HG03439 (cell line): ENCODE results near the gene NSD1.

Experiments
- ATAC-seq: cut with Tn5 transposase; IDR thresholded peaks from one replicate; pipeline ENCODE4 v1.9.1; 2021; ENCODE audit warnings: mild to moderate bottlenecking, moderate library complexity; ENCODE audit not compliant: unreplicated experiment

Gene NSD1

DNA sequence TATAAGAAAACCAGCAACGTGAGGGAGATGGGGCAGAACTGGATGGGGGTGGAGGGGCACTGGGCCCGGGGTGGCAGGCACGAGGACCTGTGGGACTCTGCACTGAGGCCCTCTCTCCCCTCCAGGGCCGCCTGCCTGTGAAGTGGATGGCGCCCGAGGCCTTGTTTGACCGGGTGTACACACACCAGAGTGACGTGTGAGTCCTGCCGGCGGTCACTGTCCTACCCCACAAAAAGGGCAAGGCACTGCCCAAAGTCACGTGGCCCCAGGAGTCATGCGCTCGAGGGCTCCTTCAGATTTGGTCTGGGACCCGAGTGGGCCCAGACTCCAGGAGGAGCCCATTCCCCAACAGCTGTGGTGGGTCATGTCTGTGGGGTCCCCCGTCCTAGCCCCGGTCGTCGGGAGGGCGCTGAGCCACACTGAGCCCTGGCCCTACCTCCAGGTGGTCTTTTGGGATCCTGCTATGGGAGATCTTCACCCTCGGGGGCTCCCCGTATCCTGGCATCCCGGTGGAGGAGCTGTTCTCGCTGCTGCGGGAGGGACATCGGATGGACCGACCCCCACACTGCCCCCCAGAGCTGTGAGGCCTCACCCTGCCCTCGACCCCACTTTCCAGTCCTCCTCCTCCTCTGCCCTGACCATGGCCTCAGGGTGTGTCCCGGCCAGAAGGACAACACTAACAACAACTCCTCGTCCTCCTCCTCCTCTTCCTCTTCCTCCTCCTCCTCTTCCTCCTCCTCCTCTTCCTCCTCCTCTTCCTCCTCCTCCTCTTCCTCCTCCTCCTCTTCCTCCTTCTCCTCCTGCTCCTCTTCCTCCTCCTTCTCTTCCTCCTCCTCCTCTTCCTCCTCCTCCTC is 37.2 kb upstream of the NSD1 start:
- no peak for ATAC-seq

DNA sequence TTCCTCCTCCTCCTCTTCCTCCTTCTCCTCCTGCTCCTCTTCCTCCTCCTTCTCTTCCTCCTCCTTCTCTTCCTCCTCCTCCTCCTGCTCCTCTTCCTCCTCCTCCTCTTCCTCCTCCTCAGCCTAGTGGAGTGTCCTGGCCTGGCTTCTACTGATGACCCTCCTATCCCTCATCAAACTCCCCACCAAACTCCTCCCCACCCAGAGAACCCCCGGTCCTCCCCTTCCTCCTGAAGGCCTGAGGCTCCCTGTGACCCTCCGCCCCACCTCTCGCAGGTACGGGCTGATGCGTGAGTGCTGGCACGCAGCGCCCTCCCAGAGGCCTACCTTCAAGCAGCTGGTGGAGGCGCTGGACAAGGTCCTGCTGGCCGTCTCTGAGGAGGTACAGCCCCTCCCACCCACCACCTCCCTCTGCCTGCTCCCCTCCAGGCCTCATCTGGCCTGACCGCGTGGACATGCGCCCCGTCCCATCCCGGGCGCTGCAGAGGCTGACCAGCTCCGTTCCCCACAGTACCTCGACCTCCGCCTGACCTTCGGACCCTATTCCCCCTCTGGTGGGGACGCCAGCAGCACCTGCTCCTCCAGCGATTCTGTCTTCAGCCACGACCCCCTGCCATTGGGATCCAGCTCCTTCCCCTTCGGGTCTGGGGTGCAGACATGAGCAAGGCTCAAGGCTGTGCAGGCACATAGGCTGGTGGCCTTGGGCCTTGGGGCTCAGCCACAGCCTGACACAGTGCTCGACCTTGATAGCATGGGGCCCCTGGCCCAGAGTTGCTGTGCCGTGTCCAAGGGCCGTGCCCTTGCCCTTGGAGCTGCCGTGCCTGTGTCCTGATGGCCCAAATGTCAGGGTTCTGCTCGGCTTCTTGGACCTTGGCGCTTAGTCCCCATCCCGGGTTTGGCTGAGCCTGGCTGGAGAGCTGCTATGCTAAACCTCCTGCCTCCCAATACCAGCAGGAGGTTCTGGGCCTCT is 36.3 kb upstream of the NSD1 start:
- no peak for ATAC-seq

DNA sequence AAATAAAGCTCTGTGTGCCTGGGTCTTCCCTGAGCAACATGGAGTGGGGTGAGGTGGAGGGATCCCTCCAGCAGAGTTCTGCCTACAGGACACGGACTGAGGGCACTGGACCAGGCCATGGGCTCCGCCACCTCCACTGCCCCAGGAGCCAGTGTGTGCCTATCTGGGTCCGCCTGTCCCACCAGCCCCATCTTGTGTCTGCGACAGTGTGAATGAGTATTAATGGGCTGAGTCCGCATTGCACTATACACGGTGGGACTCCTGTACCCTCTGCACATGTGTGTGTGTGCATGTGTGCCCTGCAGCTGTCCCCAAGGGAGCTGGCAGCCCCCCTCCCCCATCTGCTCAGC is 35.5 kb upstream of the NSD1 start:
- ATAC-seq = no peak

DNA sequence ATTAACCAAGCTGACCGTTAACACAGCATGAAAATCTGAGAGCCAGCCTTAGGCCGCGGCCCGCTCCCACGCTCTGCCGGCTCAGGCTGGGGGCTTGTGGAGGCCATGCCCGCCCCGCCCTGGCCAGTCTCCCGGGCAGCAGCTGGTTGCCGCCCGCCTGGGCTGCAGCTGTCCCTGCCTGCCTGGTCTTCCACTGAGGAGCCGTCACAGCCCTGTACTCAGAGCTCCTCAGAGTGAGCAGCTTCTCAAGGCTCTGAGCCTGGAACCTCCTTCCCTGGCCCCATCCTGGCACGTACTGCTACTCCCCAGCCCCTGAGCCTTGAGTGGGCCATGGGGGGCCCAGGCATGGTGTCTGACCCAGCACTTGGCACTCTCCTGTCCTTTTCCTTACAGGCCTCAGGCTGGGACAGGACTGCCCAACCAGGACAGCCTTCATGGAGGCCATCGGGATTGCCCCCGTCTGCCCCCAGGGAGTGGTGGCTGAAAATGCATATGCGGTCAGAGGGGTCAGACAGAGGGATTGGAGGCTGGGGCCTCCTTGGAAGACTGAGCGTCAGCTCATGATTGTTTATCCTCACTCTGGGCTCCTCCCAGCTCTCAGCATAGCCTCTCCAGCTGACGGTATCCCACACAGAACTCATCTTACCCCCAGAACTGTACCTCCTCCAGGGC is 35.0 kb upstream of the NSD1 start:
- ATAC-seq = no peak

- no peak for ATAC-seq
Observed at GRCh38 chr5:177099422-177100093, 34.0 kb upstream of the NSD1 start.

DNA sequence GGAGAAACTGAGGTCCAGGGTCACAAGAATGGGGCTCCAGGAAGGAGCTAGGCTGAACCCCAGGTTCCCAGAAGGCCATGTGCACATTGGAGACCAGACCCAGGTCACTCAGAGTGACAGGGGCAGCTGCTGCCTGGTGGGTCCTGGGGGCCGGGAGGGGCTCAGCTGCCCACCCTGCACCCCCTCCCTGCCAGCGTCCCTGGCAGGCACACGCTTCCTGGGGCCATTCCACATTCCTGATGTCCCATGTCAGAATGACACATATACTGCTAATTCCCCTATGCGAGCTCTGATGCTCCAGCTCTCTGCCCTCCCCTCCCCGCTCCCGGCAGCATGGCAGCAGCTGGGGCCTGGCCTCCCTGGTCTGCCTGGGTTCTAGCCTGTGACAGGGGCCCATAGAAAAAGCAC is 32.9 kb upstream of the NSD1 start:
- no peak for ATAC-seq

DNA sequence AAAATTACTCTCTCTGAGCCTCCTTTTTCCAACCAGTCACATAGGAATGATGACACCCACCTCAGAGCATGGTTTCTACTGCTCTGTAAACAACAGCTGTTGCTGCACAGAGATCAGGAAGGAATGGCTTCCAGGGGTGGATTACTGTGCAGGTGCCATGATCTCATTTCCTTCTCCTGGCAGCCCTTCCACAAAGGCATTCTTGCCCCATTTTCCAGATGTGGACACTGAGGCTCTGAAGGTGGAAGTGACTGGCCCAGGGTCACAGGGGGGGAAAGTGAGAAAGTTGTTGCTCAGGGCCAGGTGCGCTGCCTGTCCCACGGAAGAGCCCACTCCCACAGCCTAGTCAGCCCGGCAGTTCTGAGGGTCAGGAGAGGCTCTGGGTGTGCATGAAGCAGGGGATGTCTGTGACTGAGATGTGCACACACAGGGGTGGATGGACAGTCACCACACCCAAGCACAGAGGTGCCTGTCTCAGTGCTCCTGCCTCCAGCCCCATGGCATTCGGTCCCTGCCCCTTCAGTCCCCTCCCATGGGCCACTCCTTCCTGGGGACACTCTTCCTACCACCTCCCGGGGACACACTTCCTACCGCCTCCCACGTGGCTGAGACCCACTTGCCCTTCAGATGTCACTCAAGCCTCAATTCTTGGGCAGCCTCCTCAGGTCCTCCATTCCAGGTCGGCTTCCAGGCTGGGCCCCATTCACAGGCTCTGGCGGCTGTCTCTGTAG is 29.9 kb upstream of the NSD1 start:
- no peak for ATAC-seq

DNA sequence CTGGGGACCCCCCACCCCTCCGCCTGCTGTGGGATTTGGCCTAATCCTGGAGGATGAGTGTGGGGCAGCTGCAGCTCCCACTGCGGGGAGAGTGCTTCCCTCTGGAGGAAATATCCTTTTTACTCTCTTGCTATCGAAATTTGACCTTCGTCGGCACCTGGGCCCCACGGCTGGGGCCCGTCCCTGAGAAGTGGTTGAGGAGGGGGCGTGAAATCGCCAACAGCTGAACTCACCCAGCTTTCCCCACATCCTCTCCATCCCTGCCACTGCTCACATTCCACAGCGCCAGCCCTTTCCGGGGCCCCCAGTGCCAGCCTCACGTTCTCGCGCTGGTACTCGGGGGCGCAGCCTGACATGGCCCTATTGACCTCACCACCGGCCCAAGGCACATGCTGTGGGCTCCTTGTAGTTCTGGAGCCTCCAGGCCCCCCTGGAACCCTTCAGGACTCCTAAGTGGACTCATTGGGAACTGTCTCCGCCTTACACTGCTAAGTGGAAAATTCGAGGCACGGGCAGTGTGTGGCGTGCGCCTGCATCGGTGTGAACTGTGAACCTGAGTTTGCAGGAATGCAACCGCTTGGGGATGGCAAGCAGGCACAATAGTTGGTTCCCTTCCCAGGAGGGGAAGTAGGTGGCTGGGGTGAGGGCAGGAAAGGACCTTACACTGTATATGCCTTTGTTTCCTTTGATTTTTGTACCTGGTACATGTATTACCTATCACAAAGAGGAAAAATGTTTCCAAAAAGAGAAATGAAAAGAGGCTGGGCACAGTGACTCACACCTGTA is 27.7 kb upstream of the NSD1 start:
- ATAC-seq = no peak

GRCh38 chr5:177107159-177107558 is 26.4 kb upstream of the NSD1 start:
- no peak for ATAC-seq

- ATAC-seq = no peak
Observed at GRCh38 chr5:177109810-177110209, 23.8 kb upstream of the NSD1 start.

GRCh38 chr5:177111720-177112394 is 21.7 kb upstream of the NSD1 start:
- ATAC-seq = no peak

DNA sequence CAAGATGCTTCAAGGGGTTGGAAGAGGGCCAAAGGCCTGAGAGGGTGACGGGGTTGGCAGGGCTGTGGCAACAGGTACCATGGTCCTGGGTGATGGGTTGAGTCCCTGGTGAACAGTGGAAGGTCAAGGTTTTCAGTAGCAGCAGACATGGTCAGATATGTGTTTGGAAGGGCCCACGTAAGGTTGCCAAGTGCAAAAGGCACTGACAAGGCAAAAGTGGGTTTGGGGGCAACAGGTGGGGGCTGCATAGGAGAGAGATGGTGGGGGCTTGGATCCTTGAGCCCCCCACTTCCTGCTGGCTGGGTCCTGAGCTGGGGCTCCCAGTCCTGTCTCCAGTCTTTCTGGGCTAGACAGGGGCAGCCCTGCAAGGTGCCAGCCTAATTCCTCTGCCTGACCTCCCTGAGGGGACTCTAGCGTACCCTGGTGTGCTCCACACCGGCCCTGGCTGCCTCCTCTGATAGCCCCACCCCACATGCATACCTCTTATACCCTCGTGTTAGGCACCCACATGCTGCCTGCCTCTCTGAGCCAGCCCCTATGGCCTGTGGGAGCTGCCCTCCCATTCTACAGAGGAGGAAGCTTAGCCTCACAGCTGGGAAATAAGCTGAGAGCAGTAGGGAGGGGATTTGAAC is 20.9 kb upstream of the NSD1 start:
- ATAC-seq = no peak

GRCh38 chr5:177113566-177114424 is 19.8 kb upstream of the NSD1 start:
- ATAC-seq = no peak

DNA sequence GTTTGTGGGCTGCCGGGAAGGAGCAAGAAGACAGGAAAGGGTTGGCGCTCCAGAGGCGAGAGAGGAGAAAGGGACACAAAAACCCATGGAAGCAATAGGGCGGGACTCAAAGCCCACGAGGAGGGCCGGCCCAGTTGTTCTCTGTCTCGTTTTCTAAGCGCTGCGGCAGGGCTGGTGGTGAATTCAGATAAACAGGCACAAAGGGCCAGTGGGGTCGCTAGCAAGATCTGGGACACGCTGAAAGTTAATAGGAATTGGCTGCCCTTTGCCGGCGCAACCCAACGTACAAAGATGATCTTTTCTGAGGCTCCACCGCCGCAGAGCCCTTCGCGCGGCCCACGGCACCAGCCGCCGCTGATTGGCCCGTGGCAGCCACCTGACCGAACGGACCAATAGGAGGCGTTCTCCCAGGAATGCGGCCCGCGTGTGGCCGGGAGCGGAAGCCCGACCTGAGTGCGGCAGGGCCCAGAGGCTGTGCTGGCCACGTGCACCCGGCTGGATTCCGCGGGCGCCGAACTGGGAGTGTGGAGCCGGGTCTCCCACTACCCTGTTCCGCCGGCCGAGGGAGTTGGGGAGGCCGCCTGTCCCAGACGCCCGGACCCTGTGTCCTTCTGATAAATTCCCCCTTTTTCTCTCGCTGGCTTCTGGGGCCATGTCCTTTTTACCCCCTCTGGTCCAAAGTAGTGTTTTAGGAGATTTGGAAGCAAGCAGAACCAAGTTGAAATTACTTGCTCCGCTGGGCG is 16.8 kb upstream of the NSD1 start:
- no peak for ATAC-seq

DNA sequence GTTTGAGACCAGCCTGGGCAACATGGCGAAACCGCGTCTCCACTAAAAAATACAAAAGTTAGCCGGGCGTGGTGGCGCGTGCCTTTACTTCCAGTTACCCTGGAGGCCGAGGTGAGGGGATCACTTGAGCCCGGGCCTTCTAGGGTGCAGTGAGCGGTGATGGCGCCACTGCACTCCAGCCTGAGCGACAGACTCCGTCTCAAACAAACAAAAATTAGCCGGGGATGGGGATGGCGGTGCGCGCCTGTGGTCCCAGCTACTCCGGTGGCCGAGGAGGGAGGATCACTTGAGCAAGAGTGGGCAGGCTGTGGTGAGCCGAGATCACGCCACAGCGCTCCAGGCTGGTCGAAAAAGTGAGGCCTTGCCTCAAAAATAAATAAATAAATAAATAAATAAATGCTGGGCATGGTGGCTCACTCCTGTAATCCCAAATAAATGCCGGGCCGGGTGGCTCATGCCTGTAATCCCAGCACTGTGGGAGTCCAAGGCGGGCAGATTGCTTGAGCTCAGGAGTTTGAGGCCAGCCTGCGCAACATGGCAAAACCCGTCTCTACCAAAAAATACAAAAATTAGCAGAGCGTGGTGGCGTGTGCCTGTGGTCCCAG is 16.0 kb upstream of the NSD1 start:
- no peak for ATAC-seq

GRCh38 chr5:177122566-177122965 is 11.0 kb upstream of the NSD1 start:
- ATAC-seq = no peak
